A673 (cell line): Measurements from ENCODE around the gene CATSPERZ.

Source experiments
- CTCF ChIP-seq: fragments of 300-800, 200-600 bp; sonication (generic); conservative IDR thresholded peaks from 2 replicates; pipeline ENCODE4 v1.5.1; 2017; ENCODE audit warnings: low read depth, mild to moderate bottlenecking, antibody characterized with exemption, low read length, moderate library complexity, mixed read lengths
- EZH2 ChIP-seq: fragments of 200-600 bp; sonication (generic); IDR thresholded peaks from 2 replicates; pipeline ENCODE4 v1.6.1; 2017; ENCODE audit warnings: borderline replicate concordance, low read depth, mild to moderate bottlenecking, mixed read lengths, antibody characterized with exemption, low read length; ENCODE audit not compliant: poor library complexity, severe bottlenecking

- no peak for TF ChIP-seq CTCF
- no peak for TF ChIP-seq EZH2
Observed at GRCh38 chr11:64288353-64288750, 11.8 kb upstream of the CATSPERZ start.
